Left ventricle myocardium inferior (tissue), 1 donor: ENCODE data around the gene HIGD1B. TPM values are rescaled to one million over a fixed set of nuclear protein-coding genes. Genes with fewer than 3 reads are reported as not detected.

Experiments used
- DNase-seq: peaks from one replicate; pipeline ENCODE4 v3.0.0-alpha.2; 2020
- H3K27ac ChIP-seq: fragments of 200-600 bp; replicated peaks from 2 replicates; pipeline ENCODE4 v1.8.0; 2021
- H3K27me3 ChIP-seq: fragments of 200-600 bp; 2 replicates; pipeline ENCODE4 v1.8.0; 2021; ENCODE audit warnings: low read depth
- H3K36me3 ChIP-seq: fragments of 200-600 bp; 2 replicates; pipeline ENCODE4 v1.8.0; 2021
- H3K4me1 ChIP-seq: fragments of 200-600 bp; 2 replicates; pipeline ENCODE4 v1.8.0; 2021
- H3K4me3 ChIP-seq: fragments of 200-600 bp; 2 replicates; pipeline ENCODE4 v1.8.0; 2021; ENCODE audit warnings: mild to moderate bottlenecking, moderate library complexity
- H3K9me3 ChIP-seq: fragments of 200-600 bp; replicated peaks from 2 replicates; pipeline ENCODE4 v1.8.0; 2021
- intact Hi-C: fragments of 100-400 bp; cut with micrococcal nuclease; formaldehyde crosslinking; loops from one replicate; pipeline ENCODE4 v1.11.0; 2022
- total RNA-seq: library from RNA; stranded (reverse); fragmentation: NEBNext Ultra II Directional; extraction: Animal tissue kit (Norgen Biotek cat#: 25700); gene quantifications from one replicate; pipeline ENCODE4 v1.2.1, GENCODE V29; 2021
- TF ChIP-seq, protein P1 (sequence below): fragments of 200-600 bp; IDR thresholded peaks from 2 replicates; pipeline ENCODE4 v1.8.0; 2021; ENCODE audit warnings: antibody characterized with exemption, mild to moderate bottlenecking, borderline replicate concordance
- donor health status: DM: no; HTN: yes; CAD: no; lungs with severe emphysema.

Gene HIGD1B
- total RNA-seq, 1 donor from 2014 or later: 18.3 TPM

DNA sequence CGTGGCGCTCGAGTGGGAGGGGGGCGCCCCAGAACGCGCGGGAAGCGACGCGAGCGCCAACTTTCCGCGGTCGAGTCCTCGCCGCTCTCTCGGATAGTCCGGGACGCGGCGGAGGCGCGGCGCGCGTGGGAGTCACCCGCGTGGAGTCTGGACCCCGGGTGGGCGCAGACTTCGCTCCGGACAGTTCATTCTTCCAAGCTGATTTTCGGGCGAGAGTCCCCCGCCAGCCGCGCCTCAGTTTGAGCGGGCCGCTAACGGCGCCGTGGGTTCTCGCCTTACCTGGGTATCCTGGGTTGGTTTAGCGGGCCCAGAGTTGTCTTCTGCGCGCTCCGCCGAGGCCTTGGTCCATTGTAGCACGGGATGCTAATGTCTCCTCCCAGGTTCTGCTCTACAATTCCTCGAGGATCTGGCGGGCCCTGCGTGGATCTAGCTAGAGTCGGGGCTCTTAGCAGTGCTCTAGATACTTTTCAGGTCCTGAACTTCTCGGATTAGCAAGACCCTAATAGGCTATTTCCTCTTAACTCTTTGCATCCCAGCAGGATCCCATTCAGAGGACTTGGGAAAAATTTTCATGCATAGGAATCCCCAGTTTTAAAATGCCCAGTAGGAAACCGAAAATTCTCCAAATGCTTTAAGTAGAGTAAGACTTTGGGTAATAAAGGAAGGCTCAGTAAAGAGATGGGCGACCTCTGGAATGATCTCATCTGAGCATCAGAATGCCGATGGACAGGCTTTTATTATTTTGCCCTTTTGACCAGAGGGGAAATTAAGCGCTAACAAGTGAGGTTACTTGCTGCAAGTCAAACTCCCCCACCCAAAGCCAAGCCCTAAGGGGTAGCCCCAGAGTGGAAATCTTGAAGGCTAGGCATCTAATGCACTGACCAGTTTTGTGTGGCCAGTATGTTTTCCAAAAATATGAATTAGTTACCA is 17.1 kb upstream of the HIGD1B start:
- Histone ChIP-seq H3K4me1 (peaks cover 58% of the 10 kb centered on the region), H3K27me3 (peaks cover 37% of the 10 kb centered on the region), H3K27ac (peak overlapping the region; percentile 94), H3K9me3 (no peaks in the 10 kb centered on the region), H3K4me3 (peak overlapping the region; percentile 80), H3K36me3 (no peaks in the 10 kb centered on the region)
- TF ChIP-seq, protein P1, sequence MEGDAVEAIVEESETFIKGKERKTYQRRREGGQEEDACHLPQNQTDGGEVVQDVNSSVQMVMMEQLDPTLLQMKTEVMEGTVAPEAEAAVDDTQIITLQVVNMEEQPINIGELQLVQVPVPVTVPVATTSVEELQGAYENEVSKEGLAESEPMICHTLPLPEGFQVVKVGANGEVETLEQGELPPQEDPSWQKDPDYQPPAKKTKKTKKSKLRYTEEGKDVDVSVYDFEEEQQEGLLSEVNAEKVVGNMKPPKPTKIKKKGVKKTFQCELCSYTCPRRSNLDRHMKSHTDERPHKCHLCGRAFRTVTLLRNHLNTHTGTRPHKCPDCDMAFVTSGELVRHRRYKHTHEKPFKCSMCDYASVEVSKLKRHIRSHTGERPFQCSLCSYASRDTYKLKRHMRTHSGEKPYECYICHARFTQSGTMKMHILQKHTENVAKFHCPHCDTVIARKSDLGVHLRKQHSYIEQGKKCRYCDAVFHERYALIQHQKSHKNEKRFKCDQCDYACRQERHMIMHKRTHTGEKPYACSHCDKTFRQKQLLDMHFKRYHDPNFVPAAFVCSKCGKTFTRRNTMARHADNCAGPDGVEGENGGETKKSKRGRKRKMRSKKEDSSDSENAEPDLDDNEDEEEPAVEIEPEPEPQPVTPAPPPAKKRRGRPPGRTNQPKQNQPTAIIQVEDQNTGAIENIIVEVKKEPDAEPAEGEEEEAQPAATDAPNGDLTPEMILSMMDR: no peak
- DNase-seq: no peak
- intact Hi-C loops: no loop called here

DNA sequence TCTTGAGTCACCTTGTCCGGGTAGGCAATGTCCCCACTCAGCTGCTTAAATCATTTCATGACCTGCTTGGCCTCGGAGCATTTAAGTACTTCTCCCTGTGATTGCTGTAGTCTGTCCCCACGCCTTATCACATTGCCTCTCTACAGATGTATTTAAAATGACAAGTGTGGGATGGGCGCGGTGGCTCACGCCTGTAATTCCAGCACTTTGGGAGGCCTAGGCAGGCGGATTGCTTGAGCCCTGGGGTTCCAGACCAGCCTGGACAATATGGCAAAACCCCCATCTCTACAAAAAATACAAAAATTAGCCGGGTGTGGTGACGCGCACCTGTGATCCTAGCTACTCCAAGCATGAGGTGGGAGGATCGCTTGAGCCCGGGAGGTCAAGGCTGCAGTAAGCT is 16.3 kb upstream of the HIGD1B start:
- H3K27ac ChIP-seq: peak overlapping the region; percentile 94
- TF ChIP-seq, protein P1: no peak
- intact Hi-C loops: no loop called here
- peaks cover 51% of the 10 kb centered on the region for H3K4me1 ChIP-seq
- H3K9me3 ChIP-seq: no peaks in the 10 kb centered on the region
- peaks cover 37% of the 10 kb centered on the region for H3K27me3 ChIP-seq
- peak overlapping the region; percentile 80 for H3K4me3 ChIP-seq
- DNase-seq: no peak
- H3K36me3 ChIP-seq: no peaks in the 10 kb centered on the region

DNA sequence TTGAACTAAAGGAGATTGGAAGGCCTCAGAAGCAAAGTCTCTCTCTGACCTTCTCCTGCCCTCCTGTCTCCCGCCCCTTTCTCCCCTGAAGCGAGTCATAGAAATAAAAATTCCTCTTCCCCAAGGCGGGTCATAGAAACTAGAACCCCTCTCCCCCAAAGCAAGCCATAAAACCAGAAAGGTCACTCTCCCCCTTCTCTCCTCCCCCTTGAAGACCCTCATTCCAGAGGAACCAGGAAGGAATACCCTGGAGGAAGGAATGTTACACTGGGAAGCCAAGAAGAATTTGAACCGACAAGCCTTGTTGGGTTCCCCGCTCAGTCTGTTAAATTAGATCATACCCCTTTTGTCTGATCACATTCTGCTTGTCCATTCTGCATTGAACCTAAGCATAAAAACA is 14.9 kb upstream of the HIGD1B start:
- Histone ChIP-seq H3K4me3 (no peak overlapping the region), H3K27ac (no peak overlapping the region), H3K27me3 (peaks cover 23% of the 10 kb centered on the region), H3K4me1 (peaks cover 36% of the 10 kb centered on the region), H3K9me3 (no peaks in the 10 kb centered on the region), H3K36me3 (no peaks in the 10 kb centered on the region)
- TF ChIP-seq, protein P1: no peak
- no peak for DNase-seq
- intact Hi-C loops: no loop called here

DNA sequence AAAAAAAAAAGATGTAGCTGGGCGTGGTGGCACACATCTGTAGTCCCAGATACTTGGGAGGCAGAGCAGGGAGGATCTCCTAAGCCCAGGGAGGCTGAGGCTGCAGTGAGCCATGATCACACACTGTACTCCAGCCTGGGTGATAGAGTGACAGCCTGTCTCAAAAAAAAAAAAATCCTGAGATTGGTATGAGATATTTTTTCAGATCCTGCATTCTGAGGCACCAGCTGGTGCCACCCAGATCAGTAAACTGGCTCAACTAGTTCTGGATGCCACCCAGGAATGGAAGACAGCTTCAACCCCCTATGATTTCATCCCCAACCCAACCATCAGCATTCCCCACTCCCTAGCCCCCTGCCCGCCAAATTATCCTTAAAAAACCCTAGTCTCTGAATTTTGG is 10.5 kb upstream of the HIGD1B start:
- Histone ChIP-seq H3K4me3 (no peak overlapping the region), H3K36me3 (no peaks in the 10 kb centered on the region), H3K9me3 (no peaks in the 10 kb centered on the region), H3K4me1 (peaks cover 2% of the 10 kb centered on the region), H3K27ac (no peak overlapping the region), H3K27me3 (no peaks in the 10 kb centered on the region)
- TF ChIP-seq, protein P1: no peak
- intact Hi-C loops: no loop called here
- DNase-seq: no peak

DNA sequence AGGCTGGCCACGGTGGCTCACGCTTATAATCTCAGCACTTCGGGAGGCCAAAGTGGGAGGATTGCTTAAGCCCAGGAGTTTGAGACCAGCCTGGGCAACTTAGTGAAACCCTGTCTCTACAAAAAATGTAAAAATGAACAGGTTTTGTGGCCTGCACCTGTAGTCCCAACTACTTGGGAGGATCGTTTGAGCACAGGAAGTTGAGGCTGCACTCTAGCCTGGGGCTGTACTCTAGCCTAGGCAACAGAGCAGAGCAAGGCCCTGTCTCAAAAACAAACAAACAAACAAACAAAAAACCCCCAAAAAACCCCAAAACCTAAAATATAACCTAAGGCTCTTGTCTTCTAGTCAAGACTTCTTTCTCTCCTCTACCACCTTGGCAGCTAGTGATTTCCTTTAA is 7.4 kb upstream of the HIGD1B start:
- intact Hi-C loops: no loop called here
- no peak for DNase-seq
- Histone ChIP-seq H3K36me3 (no peaks in the 10 kb centered on the region), H3K27ac (peak overlapping the region; percentile 36), H3K27me3 (no peaks in the 10 kb centered on the region), H3K9me3 (no peaks in the 10 kb centered on the region), H3K4me3 (no peak overlapping the region), H3K4me1 (peaks cover 15% of the 10 kb centered on the region)
- TF ChIP-seq, protein P1: no peak
